GM12864 (cell line): ENCODE measurements around the gene S100G.

Experiments
- DNase-seq: peaks from one replicate; pipeline ENCODE4 v3.0.0-alpha.2; 2011; ENCODE audit warnings: low read depth
- H3K4me3 ChIP-seq: 2 replicates; pipeline ENCODE4 v1.5.1; 2011; ENCODE audit warnings: mild to moderate bottlenecking, low read depth, low read length, control low read depth
- TF ChIP-seq, protein P1 (sequence below): IDR thresholded peaks from 2 replicates; pipeline ENCODE4 v1.5.1; 2011; ENCODE audit warnings: low read depth, mild to moderate bottlenecking, moderate library complexity, low read length, control low read depth, inconsistent platforms; ENCODE audit errors: missing control alignments

S100G gene

DNA sequence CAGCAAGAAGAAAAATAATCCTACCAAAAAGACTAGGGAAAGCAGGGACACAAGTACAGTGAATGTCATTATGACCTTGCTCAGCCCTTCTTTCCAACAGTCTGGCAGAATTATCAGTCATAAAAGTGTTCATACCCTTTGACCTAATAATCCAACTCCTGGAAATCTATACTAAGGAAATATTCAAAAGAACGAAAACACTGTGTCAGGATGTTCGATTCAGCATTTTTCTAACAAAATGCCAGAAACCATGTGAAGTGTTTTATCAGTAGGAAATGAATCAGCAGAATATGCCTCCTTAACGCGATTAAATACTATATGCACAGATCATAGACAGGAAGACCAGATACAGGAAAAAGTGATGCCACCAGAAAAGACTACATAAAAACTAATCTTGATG lies 16.2 kb upstream of the S100G start:
- no peak for DNase-seq
- TF ChIP-seq, protein P1, sequence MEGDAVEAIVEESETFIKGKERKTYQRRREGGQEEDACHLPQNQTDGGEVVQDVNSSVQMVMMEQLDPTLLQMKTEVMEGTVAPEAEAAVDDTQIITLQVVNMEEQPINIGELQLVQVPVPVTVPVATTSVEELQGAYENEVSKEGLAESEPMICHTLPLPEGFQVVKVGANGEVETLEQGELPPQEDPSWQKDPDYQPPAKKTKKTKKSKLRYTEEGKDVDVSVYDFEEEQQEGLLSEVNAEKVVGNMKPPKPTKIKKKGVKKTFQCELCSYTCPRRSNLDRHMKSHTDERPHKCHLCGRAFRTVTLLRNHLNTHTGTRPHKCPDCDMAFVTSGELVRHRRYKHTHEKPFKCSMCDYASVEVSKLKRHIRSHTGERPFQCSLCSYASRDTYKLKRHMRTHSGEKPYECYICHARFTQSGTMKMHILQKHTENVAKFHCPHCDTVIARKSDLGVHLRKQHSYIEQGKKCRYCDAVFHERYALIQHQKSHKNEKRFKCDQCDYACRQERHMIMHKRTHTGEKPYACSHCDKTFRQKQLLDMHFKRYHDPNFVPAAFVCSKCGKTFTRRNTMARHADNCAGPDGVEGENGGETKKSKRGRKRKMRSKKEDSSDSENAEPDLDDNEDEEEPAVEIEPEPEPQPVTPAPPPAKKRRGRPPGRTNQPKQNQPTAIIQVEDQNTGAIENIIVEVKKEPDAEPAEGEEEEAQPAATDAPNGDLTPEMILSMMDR, result no peak

DNA sequence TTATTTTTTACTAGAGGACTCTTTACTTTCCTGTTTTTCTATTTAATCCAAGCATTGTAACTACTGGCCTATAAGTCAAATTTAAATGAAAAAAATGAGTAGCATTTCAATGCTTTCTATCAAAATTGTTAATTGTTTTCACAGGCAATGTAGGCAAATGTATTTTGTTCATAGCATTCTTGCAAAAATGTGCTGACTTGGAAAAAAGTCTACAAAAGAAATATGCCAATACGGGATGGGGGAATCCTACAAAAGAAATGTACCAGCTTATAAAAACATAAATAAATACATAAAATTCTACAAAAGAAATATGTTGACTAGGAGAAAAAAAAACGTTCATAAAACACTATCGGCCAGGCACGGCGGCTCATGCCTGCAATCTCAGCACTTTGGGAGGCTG lies 14.9 kb upstream of the S100G start:
- TF ChIP-seq, protein P1, result no peak
- DNase-seq, result no peak
- no peak overlapping the region for H3K4me3 ChIP-seq

More for the DNA sequence above, 16.2 kb upstream of the S100G start:
- H3K4me3 ChIP-seq, result no peak overlapping the region

DNA sequence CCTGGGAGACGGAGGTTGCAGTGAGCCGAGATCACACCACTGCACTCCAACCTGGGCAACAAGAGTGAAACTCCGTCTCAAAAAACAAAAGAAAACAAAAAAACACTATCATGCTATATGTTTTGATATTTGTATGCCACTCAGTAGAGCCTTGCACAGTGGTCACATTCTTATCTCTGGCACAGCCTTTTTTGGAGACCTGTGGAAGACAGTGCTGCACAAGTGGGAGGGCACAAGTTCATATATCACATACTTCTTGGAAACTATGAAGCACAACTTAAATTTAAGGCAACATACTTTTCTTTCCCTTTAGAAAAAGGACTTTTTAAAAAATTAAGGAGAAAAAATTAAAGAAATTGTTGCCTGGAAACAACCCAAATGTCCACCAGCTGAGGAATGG lies 14.4 kb upstream of the S100G start:
- TF ChIP-seq, protein P1, result no peak
- H3K4me3 ChIP-seq, result no peak overlapping the region
- no peak for DNase-seq

DNA sequence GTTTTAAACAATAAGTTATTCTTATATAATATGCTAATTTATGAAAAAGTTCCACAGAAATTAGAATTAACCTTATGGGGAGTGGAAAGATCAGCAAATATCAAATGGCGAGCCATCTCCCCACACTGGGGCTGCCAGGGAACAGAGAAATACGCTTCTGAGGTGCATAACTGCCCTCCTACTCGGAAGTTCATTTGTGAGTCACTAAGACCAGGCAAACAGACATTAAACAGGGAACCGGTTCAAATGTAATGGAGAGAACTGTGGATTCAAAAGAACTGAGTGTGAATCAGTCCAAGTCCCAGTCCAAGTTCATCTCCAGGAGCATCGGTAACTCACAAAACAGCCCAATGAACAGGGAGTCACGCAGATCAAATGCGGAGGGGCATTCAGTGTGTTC lies 11.4 kb upstream of the S100G start:
- no peak for DNase-seq
- TF ChIP-seq, protein P1, result no peak
- H3K4me3 ChIP-seq, result no peak overlapping the region

DNA sequence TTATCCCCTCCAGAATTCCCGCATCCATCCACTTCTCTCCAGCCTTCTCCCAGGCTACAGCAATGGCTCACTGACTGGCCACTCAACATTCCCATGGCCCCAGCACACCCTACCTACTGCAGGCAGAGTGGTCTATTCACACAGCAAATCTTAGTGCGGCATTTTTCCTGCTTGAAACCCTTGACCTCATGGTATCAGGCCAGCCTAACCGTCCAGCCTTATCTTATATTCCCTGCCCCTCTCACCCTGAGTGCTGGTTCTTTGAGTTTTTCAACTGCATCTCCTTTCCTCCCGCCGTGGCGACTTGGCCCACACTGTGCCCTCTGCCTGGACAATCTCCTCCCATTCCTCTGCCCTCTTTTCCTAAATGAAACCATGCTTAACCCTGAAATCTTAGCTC lies 10.0 kb upstream of the S100G start:
- TF ChIP-seq, protein P1, result no peak
- DNase-seq, result no peak
- H3K4me3 ChIP-seq, result no peak overlapping the region

DNA sequence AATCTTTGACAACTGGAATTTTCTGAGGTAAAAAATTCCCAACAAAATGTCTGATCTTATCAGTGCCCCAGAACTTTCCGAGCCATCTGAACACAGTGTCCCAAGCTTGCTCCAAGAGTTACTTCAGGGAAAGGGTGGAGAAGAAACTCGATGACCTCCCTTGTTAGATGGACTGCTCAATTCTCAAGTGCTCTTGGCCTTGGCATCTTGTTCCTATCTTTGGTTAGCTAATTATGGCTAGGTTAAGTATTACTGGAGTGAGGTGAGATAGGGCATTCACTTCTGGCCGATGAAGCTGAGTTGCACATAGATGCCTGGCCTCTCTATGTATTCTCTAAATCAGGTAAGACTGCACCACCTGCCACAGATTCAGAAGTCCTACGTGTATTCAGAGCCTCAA lies 9.1 kb upstream of the S100G start:
- DNase-seq, result no peak
- no peak overlapping the region for H3K4me3 ChIP-seq
- TF ChIP-seq, protein P1, result no peak

DNA sequence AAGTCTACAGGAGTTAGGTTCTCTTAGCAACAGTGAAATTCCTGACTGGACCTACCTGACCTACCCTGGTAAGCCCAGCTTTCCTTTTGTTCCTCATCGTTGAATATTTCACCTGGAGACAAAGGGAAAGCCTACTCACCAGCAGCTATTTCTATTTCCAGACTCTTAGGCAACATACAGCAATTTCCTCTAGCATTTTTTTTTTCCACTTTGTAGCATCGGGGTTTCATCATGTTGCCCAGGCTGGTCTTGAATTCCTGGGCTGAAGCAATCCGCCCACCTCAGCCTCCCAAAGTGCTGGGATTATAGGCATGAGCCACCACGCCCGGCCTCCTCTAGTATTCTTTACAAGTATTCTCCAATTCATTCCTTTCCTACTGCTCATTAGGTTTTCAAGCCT lies 6.8 kb upstream of the S100G start:
- TF ChIP-seq, protein P1, result no peak
- no peak overlapping the region for H3K4me3 ChIP-seq
- no peak for DNase-seq
